HG03575 (cell line): ENCODE data around the gene GPR37L1.
"Not testable (repeated sequence)": the region's sequence is repeated elsewhere in the genome, so short reads cannot be mapped to it uniquely, and the experiment has no call there.

Experiments
- ATAC-seq: cut with Tn5 transposase; IDR thresholded peaks from one replicate; pipeline ENCODE4 v1.9.1; 2021; ENCODE audit not compliant: unreplicated experiment, insufficient number of reproducible peaks, low FRiP score; ENCODE audit errors: extremely low read depth

Gene GPR37L1

DNA sequence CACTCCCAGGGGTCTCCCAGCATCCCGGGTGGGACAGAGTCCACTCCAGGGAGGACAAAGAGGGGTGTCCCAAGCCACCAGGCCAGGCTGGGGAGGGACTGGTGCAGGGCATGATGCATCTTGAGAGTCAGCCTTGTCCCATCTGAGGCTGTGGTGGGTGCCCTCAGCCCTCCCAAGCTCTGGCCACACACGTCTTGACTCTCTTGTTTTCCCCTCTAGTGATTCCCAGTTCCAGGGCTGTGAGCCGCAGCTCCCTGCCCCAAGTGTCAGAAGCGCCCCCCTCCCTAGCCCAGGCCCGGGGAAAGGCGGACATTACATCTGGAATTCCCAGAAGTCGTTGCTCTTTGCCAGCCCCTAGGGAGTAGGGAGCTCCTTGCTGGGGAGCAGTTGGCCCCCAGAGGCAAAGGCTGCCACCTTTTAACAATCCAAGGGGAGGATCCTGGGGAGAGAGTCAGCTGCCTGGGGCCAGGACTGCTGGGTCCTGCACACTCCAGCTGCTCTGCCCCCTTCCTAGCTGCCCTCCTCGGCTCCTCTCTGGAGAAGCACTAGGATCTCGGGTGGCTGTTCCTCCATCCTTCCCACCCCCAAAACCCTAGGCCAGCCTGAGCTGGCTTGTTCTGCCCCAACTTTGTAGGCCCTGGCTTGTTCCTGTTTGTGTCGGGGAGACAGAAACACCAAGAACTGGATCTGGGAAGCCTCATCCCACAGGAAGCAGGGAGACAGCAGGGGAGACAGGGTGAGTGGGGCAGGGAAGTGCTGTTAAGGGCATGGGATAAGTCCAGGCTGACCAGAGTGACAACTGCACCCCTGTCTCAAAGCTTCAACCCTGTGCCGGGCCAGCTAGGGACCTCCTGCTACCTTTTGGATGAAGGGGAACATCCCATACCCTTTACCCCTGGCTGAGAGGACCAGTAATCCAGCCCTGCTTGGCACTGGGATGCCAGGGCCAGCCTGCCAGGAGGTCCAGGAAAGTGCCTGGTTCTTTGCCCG, 40.9 kb downstream of the GPR37L1 start:
- ATAC-seq, result no peak

DNA sequence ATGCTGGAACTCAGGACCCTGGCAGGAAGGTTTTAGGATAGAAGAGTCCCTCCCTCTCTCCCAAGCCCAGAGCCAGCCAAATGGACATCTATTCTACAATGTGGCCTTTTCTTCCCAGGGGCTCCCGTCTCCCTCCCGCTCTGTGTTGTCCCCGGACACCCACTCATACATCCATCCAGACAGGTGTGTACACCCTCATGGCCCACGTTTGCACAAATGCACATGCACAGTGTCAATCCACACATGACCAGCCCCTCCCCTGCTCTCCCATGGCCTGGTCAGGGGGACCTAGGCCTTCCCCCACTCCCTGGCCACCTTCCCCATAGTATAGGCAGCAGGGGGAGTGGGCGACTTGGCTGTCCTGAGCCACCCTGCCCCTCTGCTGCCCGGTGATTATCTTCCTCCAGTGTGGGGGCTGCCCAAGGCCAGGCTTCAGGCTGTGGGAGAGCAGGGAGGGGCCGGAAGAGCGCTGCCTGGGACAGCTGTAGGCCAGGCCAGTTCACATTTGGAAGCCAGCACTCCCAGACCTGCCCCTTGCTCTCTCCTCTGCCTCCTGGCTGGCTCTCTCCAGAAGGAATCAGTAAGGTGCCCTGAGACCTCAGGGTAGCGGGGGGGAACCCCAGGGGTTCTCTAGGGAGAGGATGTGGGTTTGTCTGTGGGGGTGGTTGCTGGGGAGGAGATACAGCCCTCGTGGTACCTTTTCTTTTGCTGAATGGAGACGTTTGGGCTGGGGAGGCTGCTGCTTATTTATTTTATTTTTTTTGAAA, 41.7 kb downstream of the GPR37L1 start:
- ATAC-seq, result no peak

DNA sequence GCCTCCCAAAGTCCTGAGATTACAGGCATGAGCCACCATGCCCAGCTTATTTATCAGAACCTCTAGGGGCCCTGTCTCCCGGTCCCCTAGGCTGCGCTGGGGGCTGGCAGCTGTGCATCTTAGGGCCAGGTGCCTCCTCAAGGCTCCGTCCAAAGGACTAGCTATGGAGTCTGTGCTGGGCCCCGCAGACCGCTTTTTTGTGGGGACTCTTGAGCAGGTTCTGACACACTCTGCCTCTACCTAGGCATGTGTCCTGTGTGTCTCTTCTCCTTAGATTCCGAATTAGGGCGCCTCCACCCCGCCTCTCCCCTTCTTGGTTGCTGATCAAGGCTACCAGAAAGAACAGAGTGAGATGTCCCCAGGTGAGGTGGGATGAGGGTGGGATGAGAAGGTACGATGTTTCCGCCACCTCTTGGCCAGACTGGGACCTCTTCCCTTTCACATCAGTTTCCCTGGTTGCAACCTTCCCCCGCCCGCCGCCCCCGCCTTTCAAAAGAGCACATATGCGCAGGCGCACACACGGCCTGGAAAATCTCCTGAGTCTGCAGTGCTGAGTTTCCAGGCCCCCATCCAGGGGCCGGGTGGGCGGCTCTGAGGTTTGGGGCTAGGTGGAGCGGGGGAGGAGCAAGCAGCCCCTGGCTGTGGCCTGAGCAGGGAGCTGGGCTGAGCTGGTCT, 42.7 kb downstream of the GPR37L1 start:
- no peak for ATAC-seq

DNA sequence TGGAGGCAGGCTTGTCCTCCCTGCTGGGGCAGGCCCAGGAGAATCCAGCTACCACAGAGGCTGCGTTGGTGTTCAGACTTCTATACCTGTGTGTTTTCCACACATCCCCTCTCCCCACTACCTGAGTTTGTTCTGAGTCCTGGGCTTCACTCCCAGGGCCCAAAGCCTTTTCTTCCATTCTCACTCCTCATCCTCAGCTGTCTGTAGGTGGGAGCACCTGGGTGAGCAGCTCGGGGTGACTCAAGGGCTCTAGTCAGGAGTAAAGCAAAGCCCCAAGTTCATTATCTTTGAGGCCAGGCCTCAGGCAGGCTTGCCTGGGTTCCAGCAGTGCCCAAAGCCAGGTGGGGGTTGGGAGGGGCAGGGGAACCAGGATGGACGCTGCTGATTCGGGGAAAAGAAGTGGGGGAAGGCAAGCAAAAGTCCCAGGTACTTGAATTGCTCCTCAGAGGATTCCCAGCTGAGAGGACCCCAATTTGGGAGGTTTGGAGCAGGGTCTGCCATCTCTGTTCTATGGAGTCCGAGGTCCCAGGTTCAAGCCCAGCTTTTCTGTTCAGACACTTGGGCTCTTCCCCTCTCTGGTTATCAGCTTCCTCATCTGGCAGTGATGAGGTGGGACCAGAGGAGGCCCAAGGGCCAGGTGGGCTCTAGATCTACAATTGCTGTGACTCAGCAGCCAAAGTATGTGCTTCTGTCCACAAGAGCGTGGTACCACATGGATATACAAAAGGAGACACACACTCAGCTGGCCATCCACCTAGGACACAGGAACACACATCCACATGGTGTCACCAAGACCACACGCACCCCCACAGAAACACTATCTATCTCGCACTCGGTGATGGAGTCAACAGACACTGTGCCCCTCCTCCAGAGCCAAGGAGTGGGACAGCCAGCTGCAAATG, 43.5 kb downstream of the GPR37L1 start:
- ATAC-seq, result no peak

DNA sequence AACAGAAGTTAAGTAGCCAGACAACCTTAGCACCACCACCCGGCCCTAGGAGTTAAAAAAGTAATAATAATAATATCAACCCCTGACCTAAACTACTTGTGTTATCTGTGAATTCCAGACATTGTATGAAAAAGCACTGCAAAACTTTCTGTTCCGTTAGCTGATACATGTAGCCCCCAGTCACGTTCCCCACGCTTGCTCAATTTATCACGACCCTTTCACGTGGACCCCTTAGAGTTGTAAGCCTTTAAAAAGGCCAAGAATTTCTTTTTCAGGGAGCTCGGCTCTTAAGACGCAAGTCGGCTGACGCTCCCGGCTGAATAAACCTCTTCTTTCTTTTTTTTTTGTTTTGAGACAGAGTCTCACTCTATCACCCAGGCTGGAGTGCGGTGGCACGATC, 44.3 kb downstream of the GPR37L1 start:
- ATAC-seq, result not testable (repeated sequence)

DNA sequence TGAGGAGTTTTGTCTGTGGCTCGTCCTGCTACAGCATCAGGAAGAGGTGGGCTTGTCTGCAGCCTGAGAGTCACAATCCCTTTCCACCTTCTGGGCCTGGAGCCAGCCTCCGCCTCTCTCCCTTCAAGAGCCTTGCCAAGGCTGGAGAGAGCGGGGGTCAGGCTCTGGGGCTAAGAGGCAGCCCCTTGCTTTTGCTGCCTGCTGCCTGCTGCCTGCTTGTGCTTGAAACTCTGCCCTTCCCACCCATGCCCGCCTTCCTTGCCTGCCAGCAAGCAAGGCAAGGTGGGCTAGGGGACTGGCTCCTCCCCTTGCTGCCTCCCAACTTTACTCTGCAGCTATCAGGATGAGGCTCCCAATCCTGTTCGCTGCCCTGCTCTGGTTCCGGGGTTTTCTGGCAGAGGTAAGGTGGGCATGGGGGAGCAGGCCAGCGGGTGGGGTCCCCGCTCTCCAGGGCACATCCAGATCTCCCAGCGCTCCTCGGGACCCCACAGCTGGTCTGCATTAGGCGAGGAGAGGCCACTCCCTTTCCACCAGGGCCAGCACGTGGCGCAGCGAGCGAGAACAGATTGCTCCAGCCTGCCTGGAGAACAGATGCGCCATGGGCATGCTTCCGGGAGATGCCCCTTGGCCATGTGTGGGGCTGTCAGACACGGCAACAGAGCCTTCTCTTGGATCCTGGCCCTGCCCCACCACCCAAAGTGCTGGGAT, 45.1 kb downstream of the GPR37L1 start:
- no peak for ATAC-seq

DNA sequence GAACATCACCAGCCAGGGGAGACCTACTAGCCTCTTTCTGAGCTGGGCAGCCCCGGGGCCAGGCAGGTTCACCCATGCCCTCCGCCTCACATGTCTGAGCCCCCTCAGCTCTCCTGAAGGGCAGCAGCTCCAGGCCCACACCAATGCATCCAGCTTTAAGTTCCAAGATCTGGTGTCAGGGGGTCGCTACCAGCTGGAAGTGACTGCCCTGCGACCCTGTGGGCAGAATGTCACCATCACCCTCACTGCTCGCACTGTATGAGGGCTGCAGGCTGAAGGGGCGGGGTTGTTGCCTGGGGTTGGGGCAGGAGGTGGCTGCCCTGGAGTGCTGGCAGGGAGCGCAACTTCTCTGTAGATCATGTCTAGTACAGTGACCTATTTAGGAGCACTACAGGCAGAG, 46.1 kb downstream of the GPR37L1 start:
- ATAC-seq, result no peak

DNA sequence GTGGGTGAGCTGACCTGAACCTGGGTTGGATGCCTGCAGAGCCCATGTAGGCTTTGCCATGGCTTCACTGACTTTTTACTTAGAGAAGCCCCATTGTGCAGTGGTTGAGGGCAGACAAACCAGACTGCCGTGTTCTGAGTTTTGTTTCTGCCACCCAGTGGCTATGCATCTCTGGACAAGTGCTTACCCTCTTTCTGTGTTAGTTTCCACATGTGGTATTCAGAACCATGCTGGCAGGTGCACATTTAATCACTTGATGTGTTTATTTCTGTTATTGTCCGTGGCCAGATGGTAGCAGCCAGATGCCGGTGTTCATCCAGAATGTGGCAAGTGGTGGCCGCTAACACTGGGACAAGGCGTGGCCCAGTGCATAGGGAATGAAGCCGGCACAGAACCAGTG, 48.0 kb downstream of the GPR37L1 start:
- ATAC-seq, result no peak

DNA sequence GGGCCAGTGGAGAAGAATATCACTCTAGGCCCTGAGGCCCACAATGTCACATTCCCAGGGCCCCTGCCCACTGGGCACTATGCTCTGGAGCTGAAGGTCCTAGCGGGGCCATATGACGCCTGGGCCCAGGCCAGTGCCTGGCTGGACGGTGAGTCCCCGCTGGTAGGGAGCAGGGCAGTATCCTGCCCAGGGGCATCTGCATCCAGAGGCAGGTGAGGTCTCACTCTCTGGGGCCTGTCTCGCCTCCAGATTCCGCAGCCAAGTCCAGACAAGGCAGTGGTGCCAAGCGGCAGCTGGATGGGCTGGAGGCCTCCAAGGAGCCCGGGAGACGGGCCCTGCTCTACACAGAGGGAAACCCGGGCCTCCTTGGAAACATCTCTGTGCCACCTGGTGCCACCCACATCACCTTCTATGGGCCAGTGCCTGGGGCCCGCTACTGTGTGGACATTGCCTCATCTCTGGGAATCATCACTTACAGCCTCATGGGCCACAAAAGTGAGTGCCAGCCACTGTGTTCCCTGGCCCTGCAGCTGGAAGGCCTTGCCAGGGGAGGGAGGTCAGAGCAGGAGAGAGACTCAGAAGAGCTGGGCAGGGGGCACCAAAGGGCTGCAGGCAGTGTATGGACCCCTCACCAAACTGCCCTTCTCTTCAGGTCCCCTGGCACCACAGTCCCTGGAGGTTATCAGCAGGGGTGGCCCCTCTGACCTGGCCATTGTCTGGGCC, 48.7 kb downstream of the GPR37L1 start:
- no peak for ATAC-seq

DNA sequence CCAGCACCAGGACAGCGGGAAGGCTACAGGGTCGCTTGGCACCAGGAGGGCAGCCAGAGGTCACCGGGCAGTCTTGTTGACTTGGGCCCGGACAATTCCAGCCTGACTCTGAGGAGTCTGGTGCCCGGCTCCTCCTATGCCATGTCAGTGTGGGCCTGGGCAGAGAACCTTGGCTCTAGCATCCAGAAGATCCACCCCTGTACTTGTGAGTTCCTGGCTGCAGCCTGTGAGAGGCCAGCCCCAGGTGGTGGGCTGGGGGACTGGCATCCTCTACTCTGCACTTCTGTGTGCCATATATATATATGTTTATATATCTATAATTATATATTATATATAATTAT, 49.3 kb downstream of the GPR37L1 start:
- ATAC-seq, result no peak

DNA sequence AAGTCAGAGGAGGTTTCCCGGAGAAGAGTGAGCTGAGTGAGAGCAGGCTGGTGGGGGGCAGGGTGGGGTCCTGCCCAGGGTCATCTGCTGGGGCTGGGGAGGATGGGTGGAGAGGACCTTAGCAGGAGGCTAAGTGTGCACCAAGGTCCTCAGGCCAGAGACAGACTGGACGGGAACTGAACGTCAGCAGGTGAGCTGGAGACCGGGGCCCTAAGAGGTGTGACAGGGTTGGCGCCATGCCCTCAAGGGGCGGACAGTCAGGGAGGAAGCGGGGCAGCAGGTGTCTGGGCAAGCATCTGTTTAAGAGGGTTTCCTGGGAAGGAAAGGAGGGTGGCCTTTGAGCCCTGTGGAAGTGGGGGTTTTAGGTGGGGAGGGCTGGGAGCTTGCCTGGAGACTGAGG, 51.3 kb downstream of the GPR37L1 start:
- ATAC-seq, result no peak

DNA sequence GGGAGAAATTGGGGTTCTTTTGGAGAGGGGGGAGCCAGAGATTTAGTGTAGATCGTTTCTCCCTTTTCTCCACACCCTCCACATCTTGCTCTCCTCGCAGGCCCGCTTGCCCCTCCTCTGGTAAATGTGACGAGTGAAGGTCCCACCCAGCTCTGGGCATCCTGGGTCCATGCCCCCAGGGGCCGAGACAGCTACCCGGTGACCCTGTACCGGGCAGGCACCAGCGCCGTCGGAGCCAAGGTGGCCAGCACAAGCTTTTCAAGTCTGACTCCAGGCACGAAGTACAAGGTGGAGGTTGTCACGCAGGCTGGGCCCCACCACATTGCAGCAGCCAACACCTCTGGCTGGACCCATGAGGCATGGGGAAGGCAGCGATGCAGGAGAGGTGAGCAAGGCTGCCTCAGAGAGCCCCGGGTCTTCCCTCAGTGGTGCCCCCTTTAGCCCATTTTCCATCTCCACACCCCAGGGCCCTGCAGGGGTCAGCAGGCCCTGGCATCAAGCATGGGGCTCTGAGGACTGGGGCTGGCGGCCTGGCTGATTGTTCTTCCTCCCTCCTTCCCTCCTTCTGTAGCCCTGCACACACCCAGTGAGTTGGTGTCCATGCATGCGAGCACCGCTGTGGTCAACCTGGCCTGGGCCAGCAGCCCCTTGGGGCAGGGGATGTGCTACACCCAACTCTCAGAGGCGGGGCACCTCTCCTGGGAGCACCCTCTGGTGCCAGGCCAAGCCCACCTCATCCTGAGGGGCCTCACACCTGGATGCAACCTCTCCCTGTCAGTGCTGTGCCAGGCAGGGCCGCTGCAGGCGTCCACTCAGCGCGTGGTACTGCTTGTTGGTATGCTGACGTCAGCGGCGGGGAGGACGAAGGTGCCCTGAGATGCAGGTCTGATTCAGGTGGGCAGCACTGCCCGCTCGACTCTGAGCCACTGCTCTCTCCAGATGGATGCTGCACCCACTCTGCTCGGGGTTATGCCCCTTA, 54.5 kb downstream of the GPR37L1 start:
- ATAC-seq, result no peak

DNA sequence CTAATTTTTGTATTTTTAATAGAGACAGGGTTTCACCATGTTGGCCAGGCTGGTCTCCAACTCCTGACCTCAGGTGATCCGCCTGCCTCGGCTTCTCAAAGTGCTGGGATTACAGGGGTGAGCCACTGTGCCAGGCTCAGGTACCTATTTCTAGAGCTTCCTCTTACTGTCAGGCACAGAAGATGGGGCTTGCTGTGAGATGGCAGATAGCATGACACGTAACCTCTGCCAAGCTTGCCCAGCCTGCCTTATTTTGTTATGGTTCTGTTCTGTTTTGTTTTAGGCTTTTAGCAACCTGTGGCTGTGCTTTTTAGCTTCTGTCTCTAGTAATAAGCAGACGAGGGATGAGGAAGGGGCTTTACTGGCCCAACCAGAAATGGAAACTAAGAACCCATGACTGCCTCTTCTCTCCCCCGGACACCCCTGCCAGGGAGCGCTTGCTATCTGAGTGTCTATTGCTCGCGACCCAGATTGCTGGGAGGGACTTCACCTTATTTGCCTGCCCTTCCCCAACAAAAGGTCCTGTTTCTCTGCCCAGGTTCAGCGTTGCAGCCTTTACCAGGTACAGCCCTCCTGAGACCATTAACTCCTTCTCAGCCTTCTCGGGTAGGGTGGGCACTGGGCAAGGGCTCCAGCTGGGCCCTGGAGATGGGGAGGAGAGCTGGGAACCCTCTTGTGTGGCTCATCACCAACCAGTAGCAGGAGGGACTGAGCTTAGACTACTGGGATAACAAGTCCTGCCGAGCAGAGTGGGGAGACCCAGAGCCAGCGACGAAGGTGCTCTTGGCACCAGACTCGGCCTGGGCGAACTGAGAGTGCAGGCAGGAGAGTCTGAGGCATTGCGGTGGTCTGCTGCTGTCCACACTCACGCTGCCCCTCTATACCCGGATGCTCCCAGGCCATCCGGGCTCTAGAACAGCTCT, 57.4 kb downstream of the GPR37L1 start:
- no peak for ATAC-seq

DNA sequence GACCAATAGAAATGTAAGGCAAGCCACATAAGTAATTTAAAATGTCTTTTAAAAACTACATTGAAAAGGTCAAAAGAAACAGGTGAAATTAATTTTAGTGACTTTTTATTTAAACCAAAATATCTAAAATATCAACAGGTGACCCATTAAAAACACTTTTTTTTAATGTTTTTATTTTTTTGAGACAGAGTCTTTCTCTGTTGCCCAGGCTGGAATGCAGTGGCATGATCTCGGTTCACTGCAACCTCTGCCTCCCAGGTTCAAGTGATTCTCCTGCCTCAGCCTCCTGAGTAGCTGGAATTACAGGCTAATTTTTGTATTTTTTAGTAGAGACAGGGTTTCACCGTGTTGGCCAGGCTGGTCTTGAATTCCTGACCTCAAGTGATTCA, 58.0 kb downstream of the GPR37L1 start:
- ATAC-seq, result not testable (repeated sequence)

DNA sequence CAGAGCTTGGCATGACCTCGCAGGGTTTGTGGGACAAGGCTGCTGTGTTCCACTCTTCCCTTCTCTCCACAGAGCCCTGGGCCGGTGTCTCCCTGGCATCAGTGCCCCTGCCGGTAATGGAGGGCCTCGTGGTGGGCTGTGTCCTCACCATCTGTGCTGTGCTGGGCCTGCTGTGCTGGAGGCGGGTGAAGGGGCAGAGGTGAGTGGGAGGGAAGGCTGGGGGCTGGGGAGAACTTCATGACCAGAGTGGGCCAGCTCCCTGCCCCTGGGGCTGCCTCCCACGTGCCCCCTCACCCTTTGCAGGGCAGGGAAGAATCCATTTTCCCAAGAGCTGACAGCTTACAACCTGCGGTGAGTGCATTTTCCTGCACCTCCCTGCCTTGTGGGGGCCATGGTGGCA, 58.9 kb downstream of the GPR37L1 start:
- ATAC-seq, result no peak
